ENCODE measurements around the gene SEPTIN8. TPM values are rescaled to one million over a fixed set of nuclear protein-coding genes. Genes with fewer than 3 reads are reported as not detected.

The SEPTIN8 gene
- total and polyA plus RNA-seq, 2 of the 8 experiments (the other 6 are each of a cell fraction or from before 2014, with no cell fraction given), result 21.2 to 33.0 TPM

- TF ChIP-seq ATF3 (IDR thresholded peaks at IDR 0.05; ENCODE audit: insufficient read depth, low read depth, low read length) (no peak), KDM1A (IDR thresholded peaks at IDR 0.05; ENCODE audit: borderline replicate concordance, low read length) (no peak), BACH1 (IDR thresholded peaks at IDR 0.05; ENCODE audit: low read length) (no peak)
- H3K18ac ChIP-seq (ENCODE audit: extremely low read depth, low read length), result no peak overlapping the region
- no peak overlapping the region for H3K27ac ChIP-seq (ENCODE audit: low read depth, low read length)
- H2BK120ac ChIP-seq (replicated peaks; ENCODE audit: low read depth, low read length), result no peak overlapping the region
- H3K23ac ChIP-seq (ENCODE audit: insufficient read length), result no peak overlapping the region
- peaks cover 6% of the 10 kb centered on the region for H3K79me1 ChIP-seq (ENCODE audit: low read depth, low read length)
- no peak overlapping the region for H2BK15ac ChIP-seq (ENCODE audit: low read length)
- H3K79me2 ChIP-seq (ENCODE audit: control insufficient read depth in 1 of 2, insufficient read depth in 2 of 2, low read length in 2 of 2), result no peaks in the 10 kb centered on the region
- H3K4me1 ChIP-seq (replicated peaks in 1 of 4; ENCODE audit: control insufficient read depth in 3 of 4, insufficient read depth in 4 of 4, low read length in 3 of 4), result peaks cover 0 to 15% (median 4%) of the 10 kb centered on the region in 4 experiments; a peak in 5 of 7 replicates
- H3K9me3 ChIP-seq (ENCODE audit: insufficient read depth in 2 of 2, low read depth in 1 of 2, low read length in 1 of 2), result no peaks in the 10 kb centered on the region
- H4K8ac ChIP-seq (ENCODE audit: extremely low read depth, insufficient read depth, low read length), result no peak overlapping the region
- POLR2A ChIA-PET (ENCODE audit: partially characterized antibody), result interaction anchor here (0.9 to 1.3 kb wide), 2 partner anchors 9 to 51 kb away, joined by 3 read pairs; no protein-coding TSS in a partner anchor
- 73% methylated on average over 2 of the region's 2 CpGs; no CpG with 5 or more reads in 1 of the 2 experiments for WGBS, 2 experiments (ENCODE audit: extremely low coverage in 1 of 2, insufficient coverage in 1 of 2, insufficient read length in 1 of 2, insufficient replicate concordance in 2 of 2, low coverage in 1 of 2, low lambda C conversion rate in 2 of 2, missing lambda C conversion rate in 1 of 2)
- no peak overlapping the region for H3K4me3 ChIP-seq (ENCODE audit: extremely low read depth in 1 of 4, insufficient read depth in 2 of 4, low read depth in 3 of 4, low read length in 4 of 4)
- H3K36me3 ChIP-seq (ENCODE audit: control insufficient read depth in 2 of 4, insufficient read depth in 4 of 4, low read length in 3 of 4), result no peaks in the 10 kb centered on the region
- CTCF ChIA-PET (ENCODE audit: partially characterized antibody), result interaction anchor here (0.8 to 8.0 kb wide), 6 partner anchors 12 to 53 kb away, joined by 4 to 60 read pairs (median 6); partner anchors contain the start of gene CCNI2
- no peak overlapping the region for H3K4me2 ChIP-seq (ENCODE audit: insufficient read depth in 1 of 2, low read depth in 2 of 2, low read length in 2 of 2)
- no peak overlapping the region for H2BK12ac ChIP-seq (ENCODE audit: low read depth, low read length)
- no peaks in the 10 kb centered on the region; a peak in 1 of 7 replicates for H3K27me3 ChIP-seq (replicated peaks in 1 of 4; ENCODE audit: control insufficient read depth in 3 of 4, extremely low read depth in 1 of 4, insufficient read depth in 3 of 4, low read length in 3 of 4)
- no peak overlapping the region for H2BK20ac ChIP-seq (ENCODE audit: low read length)
- H2AK5ac ChIP-seq (ENCODE audit: low read depth, low read length), result no peak overlapping the region
- H3K4ac ChIP-seq (replicated peaks; ENCODE audit: insufficient read length, low read depth, low read length), result no peak overlapping the region
- no peak overlapping the region for H2AFZ ChIP-seq (ENCODE audit: low read length)
- H4K91ac ChIP-seq (replicated peaks; ENCODE audit: insufficient read length, low read length), result no peak overlapping the region
- no peak overlapping the region for H3K9ac ChIP-seq (replicated peaks in 1 of 4; ENCODE audit: extremely low read depth in 1 of 4, low read depth in 3 of 4, low read length in 3 of 4)
- FAIRE-seq (no peak), DNase-seq (ENCODE audit: low read depth in 1 of 2, low spot score in 2 of 2) (no peak)
- H4K5ac ChIP-seq (ENCODE audit: insufficient read length, low read depth, low read length), result no peak overlapping the region
- no peak overlapping the region for H3K14ac ChIP-seq (ENCODE audit: insufficient read length)
- no peaks in the 10 kb centered on the region for H3K23me2 ChIP-seq (ENCODE audit: low read depth, low read length)
- no peak overlapping the region for H2BK5ac ChIP-seq (ENCODE audit: low read depth, low read length)
- H3K56ac ChIP-seq (replicated peaks; ENCODE audit: insufficient read length, low read depth, low read length), result no peak overlapping the region
- peaks cover 1 to 10% of the 10 kb centered on the region in 2 experiments for H4K20me1 ChIP-seq (replicated peaks in 1 of 2; ENCODE audit: control insufficient read depth in 1 of 2, insufficient read depth in 2 of 2, low read length in 2 of 2)
Observed at GRCh38 chr5:132767150-132767549, 9.9 kb downstream of the SEPTIN8 start.

Measured in H1 (cell line).